Measurements from ENCODE around the gene HIF3A.

DNA sequence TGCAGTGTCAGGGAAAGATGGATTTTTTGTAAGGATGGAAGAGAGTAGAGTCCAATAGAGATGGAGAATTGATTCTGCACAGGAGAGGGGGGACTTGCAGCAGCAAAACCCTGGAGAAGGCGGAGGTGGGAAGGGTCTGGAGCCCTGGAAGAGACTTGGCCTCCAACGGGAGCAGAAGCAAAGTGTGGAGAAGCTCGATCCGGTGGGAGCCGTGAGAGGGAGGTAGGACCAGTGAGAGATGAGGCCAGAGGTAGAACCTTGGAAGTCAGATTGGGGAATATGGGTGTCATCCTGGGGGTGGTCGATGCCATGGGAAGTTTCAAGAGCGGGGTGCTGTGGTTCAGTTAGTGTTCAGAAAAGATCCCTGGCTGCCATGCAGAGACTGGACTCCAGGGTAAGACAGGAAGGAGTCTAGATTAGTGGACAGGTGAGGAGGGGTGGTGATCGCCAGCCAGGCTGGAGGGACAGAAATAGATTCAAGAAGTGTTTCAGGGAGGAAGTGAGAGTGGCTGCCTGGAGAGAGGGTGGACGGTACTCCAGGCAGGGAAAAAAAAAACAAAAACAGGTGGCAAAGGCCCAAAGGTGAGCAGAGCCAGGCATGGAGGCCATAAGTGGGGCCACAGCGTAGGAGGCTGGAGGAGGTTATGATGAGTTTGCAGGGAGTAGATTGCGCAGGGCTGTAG is 52.6 kb downstream of the HIF3A start:
- TF ChIP-seq, protein P1, sequence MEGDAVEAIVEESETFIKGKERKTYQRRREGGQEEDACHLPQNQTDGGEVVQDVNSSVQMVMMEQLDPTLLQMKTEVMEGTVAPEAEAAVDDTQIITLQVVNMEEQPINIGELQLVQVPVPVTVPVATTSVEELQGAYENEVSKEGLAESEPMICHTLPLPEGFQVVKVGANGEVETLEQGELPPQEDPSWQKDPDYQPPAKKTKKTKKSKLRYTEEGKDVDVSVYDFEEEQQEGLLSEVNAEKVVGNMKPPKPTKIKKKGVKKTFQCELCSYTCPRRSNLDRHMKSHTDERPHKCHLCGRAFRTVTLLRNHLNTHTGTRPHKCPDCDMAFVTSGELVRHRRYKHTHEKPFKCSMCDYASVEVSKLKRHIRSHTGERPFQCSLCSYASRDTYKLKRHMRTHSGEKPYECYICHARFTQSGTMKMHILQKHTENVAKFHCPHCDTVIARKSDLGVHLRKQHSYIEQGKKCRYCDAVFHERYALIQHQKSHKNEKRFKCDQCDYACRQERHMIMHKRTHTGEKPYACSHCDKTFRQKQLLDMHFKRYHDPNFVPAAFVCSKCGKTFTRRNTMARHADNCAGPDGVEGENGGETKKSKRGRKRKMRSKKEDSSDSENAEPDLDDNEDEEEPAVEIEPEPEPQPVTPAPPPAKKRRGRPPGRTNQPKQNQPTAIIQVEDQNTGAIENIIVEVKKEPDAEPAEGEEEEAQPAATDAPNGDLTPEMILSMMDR (IDR thresholded peaks at IDR 0.05) = no peak
- no peak for TF ChIP-seq POLR2A (IDR thresholded peaks at IDR 0.05)

Measured in esophagus squamous epithelium (tissue), 4 donors.